ENCODE results near the gene TMEM51.
A peak's percentile ranks its signal among the peaks of the same experiment; 100 is the strongest.

Gene TMEM51

DNA sequence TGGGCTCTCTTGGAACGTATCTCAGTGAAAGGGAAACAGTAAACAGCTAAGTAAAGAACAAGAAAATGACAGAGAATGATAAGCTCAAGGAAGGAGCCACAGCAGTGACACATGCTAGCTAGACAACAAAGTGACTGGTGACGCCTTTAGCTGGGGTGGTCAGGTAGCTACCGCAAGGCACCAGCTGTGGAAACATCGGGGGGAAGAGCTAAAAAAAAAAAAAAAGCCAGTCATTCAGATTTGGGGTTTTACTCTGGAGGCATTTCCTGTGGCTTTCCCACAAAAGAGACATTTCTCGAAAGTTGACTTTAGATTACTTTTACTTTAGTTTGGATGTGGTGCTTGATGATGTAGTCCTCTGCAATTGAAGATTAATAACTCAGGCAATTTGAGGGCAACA lies 95.5 kb downstream of the TMEM51 start:
- TF ChIP-seq, protein P1, sequence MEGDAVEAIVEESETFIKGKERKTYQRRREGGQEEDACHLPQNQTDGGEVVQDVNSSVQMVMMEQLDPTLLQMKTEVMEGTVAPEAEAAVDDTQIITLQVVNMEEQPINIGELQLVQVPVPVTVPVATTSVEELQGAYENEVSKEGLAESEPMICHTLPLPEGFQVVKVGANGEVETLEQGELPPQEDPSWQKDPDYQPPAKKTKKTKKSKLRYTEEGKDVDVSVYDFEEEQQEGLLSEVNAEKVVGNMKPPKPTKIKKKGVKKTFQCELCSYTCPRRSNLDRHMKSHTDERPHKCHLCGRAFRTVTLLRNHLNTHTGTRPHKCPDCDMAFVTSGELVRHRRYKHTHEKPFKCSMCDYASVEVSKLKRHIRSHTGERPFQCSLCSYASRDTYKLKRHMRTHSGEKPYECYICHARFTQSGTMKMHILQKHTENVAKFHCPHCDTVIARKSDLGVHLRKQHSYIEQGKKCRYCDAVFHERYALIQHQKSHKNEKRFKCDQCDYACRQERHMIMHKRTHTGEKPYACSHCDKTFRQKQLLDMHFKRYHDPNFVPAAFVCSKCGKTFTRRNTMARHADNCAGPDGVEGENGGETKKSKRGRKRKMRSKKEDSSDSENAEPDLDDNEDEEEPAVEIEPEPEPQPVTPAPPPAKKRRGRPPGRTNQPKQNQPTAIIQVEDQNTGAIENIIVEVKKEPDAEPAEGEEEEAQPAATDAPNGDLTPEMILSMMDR (IDR thresholded peaks at IDR 0.05; ENCODE audit: poor library complexity, severe bottlenecking): no peak
- DNase-seq (ENCODE audit: low spot score) (no peak), ATAC-seq (ENCODE audit: low read depth) (no peak)
- Histone ChIP-seq H3K4me3 (ENCODE audit: severe bottlenecking) (no peak overlapping the region), H3K27ac (ENCODE audit: poor library complexity, severe bottlenecking) (no peak overlapping the region), H3K27me3 (ENCODE audit: insufficient read depth, poor library complexity, severe bottlenecking) (no peaks in the 10 kb centered on the region), H3K36me3 (ENCODE audit: low read depth) (no peaks in the 10 kb centered on the region), H3K9me3 (ENCODE audit: severe bottlenecking) (no peaks in the 10 kb centered on the region), H3K4me1 (ENCODE audit: insufficient read depth, poor library complexity, severe bottlenecking) (peaks cover 10% of the 10 kb centered on the region)

DNA sequence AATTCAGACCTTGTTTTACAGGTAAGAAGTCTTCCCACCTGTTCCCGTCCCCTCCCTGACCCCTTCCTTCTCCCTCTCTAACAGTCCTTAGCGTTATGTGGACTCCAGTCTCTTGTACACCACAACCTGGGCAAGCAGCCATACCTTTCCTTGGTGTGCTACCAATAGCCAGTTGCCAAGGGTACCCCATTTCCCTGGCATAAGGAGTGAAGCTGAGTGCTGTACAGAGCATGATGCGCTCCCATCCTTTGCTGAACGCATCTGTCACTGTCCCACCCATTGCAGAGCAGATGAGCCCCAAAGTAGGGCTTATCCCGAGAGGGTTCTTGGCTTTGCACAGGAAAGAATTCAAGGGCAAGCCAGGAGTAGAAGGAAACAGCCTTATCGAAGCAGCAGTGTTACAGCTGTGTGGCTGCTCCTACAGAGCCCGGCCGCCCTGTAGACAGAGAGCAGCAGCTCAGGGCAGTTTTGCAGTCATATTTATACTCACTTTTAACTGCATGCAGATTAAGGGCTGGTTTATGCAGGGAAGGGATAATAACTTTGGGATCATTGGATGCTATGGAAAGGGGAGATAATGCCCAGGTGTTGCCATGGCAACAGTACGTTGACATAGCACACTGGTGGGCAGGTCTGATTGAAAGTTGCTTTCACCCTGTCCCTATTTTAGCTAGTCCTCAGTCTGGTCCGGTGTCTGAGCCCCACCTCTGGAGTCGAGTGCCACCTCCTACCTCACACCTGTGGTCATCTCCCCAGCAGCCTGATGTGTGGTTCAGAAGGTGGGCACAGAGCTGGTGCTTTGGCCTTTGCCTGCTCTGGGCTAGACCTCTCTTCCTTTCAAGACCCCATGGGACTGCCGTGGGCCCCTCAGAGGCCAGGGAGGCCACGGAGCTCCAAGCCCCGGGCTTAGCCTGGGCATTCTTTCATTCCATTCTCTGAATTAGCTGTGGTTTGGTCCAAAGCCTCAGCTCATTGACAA lies 98.6 kb downstream of the TMEM51 start:
- Histone ChIP-seq H3K27me3 (ENCODE audit: insufficient read depth, poor library complexity, severe bottlenecking) (no peaks in the 10 kb centered on the region), H3K9me3 (ENCODE audit: severe bottlenecking) (no peaks in the 10 kb centered on the region), H3K36me3 (ENCODE audit: low read depth) (no peaks in the 10 kb centered on the region), H3K4me1 (ENCODE audit: insufficient read depth, poor library complexity, severe bottlenecking) (no peaks in the 10 kb centered on the region), H3K27ac (ENCODE audit: poor library complexity, severe bottlenecking) (no peak overlapping the region), H3K4me3 (ENCODE audit: severe bottlenecking) (no peak overlapping the region)
- no peak for DNase-seq (ENCODE audit: low spot score)
- ATAC-seq (ENCODE audit: low read depth): peak; percentile 18; the same call in 1 of the 3 replicates
- TF ChIP-seq, protein P1 (IDR thresholded peaks at IDR 0.05; ENCODE audit: poor library complexity, severe bottlenecking): no peak

DNA sequence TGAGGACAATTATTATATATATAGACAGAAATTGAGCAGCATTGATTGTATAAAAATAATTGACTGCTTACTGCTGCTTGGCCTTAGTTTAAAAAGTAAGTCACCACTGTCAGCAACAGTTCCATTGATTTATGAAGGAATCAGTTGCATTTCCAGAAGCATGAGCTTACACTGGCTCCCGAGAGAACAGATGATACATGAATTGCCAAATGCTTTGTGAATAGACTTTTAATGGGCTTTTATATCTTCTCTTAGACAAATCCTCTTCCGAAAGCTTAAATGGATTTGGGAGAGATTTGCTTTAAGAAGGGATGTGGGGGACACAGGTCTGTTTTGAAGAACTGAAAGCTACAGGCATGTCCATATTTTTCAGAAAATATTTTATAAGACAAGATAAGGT lies 101.0 kb downstream of the TMEM51 start:
- DNase-seq (ENCODE audit: low spot score) (no peak), ATAC-seq (ENCODE audit: low read depth) (no peak)
- H3K27me3 ChIP-seq (ENCODE audit: insufficient read depth, poor library complexity, severe bottlenecking): no peaks in the 10 kb centered on the region
- no peak overlapping the region for H3K27ac ChIP-seq (ENCODE audit: poor library complexity, severe bottlenecking)
- H3K4me3 ChIP-seq (ENCODE audit: severe bottlenecking): no peak overlapping the region
- H3K9me3 ChIP-seq (ENCODE audit: severe bottlenecking): no peaks in the 10 kb centered on the region
- no peaks in the 10 kb centered on the region for H3K36me3 ChIP-seq (ENCODE audit: low read depth)
- TF ChIP-seq, protein P1 (IDR thresholded peaks at IDR 0.05; ENCODE audit: poor library complexity, severe bottlenecking): no peak
- no peaks in the 10 kb centered on the region for H3K4me1 ChIP-seq (ENCODE audit: insufficient read depth, poor library complexity, severe bottlenecking)

DNA sequence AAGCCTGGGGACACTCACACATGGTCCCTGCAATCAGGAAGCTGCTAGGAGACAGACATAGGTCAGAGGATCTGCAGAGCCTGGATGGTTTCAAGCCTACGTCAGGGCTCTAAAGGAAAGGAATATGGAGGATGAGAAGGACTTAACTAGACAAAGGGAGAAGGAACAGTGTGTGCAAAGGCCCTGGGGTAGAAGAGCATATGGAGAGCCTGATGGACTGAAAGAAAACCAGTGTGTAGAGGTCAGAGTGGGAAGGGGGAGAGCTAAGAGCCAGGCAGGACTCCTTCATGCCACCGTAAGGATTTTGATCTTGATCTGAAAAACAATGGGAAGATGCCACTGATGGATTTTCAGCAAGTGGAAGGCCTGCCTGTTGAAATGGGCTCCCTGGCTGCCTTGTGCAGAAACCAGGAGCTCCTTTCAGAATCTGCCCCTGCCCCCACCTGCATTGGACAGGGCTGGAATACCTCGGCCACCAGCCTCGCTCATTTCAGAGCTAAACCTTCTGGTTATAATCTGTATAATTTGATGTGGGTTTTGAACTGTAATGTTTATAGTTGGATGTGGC lies 102.1 kb downstream of the TMEM51 start:
- TF ChIP-seq, protein P1 (IDR thresholded peaks at IDR 0.05; ENCODE audit: poor library complexity, severe bottlenecking): no peak
- Histone ChIP-seq H3K9me3 (ENCODE audit: severe bottlenecking) (no peaks in the 10 kb centered on the region), H3K27ac (ENCODE audit: poor library complexity, severe bottlenecking) (no peak overlapping the region), H3K4me1 (ENCODE audit: insufficient read depth, poor library complexity, severe bottlenecking) (peaks cover under 1% of the 10 kb centered on the region), H3K4me3 (ENCODE audit: severe bottlenecking) (no peak overlapping the region), H3K27me3 (ENCODE audit: insufficient read depth, poor library complexity, severe bottlenecking) (no peaks in the 10 kb centered on the region), H3K36me3 (ENCODE audit: low read depth) (no peaks in the 10 kb centered on the region)
- DNase-seq (ENCODE audit: low spot score) (no peak), ATAC-seq (ENCODE audit: low read depth) (no peak)
